ENCODE data around the gene SORBS1.

SORBS1 gene

DNA sequence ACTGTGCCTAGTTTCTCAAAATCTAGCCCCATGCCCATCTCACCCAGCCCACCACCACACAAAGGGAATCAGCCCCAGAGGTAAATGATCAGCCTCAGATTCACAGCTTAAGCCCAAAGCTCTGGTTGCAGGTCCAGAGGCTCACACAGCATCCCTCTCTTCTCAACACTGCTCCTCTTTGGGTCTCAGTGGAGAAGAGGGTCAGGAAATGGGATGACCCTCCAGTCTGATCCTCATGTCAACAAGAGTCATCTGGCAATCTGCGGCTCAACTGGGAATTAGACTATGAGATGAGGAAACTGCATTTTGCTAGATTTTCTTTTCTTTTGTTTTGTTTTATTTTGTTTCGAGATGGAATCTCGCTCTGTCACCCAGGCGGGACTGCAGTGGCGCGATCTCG, 144.2 kb downstream of the SORBS1 start:
- DNase-seq (ENCODE audit: low spot score): no peak
- peak overlapping the region; percentile 93 to 96 for H3K27ac ChIP-seq

GRCh38 chr10:95416270-95416669, 144.9 kb downstream of the SORBS1 start:
- Histone ChIP-seq H3K27ac (peak overlapping the region; percentile 93 to 96), H3K4me3 (peak overlapping the region; percentile 61)
- TF ChIP-seq, protein P1, sequence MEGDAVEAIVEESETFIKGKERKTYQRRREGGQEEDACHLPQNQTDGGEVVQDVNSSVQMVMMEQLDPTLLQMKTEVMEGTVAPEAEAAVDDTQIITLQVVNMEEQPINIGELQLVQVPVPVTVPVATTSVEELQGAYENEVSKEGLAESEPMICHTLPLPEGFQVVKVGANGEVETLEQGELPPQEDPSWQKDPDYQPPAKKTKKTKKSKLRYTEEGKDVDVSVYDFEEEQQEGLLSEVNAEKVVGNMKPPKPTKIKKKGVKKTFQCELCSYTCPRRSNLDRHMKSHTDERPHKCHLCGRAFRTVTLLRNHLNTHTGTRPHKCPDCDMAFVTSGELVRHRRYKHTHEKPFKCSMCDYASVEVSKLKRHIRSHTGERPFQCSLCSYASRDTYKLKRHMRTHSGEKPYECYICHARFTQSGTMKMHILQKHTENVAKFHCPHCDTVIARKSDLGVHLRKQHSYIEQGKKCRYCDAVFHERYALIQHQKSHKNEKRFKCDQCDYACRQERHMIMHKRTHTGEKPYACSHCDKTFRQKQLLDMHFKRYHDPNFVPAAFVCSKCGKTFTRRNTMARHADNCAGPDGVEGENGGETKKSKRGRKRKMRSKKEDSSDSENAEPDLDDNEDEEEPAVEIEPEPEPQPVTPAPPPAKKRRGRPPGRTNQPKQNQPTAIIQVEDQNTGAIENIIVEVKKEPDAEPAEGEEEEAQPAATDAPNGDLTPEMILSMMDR (IDR thresholded peaks at IDR 0.05): no peak
- DNase-seq (ENCODE audit: low spot score): no peak

More for the DNA sequence above, 144.2 kb downstream of the SORBS1 start:
- TF ChIP-seq, protein P1 (IDR thresholded peaks at IDR 0.05): no peak
- H3K4me3 ChIP-seq: no peak overlapping the region

DNA sequence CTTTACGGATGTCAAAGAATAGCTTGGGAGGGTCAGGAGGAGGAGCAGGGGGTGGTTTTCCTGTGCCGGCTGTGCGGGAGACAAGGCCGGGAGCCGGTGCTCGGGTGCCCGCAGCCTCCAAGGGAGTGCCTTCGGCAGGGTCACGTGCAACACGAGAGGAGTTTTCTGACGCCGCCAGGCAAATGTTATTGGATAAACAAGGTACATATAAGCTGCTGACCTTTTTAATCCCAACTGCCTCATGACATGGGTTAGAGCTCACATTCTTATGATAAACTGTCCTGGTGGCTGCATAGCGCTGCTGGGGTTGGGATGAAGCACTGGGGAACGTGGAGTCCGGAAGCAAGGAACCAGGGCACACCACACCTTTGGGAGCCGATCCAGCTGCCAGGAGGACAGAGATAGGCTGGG, 145.5 kb downstream of the SORBS1 start:
- TF ChIP-seq, protein P1 (IDR thresholded peaks at IDR 0.05): no peak
- Histone ChIP-seq H3K27ac (peak overlapping the region; percentile 93 to 96), H3K4me3 (peak overlapping the region; percentile 61)
- DNase-seq (ENCODE audit: low spot score): no peak

DNA sequence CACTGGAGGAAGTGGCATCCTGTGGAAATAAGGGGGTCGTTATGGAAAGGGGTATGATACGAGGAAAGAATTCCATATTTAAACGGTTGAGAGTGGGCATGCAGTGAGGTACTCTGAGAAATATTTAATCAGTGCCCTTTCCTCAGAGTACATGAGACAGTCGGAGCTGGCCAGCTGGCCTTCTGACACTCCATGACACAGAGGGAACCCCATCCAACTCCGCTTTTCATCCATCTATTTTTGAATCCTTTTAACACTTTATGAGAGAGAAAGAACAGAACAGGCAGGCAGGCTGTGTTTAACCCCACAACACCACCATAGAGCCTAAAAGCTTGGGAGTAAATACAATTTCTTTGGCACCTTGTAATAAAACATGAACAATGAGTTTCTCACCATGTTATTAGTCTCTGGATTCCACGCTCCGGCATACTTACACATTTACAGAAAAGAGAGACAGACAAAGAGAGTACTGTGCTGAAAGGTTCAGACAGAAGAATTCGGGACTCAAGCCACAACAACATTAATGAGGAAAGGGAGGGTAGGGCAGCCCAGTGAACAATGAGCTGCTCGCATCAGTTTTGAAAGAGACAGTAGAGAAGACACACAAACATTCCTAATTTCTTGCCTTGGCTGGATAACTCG, 146.2 kb downstream of the SORBS1 start:
- TF ChIP-seq, protein P1 (IDR thresholded peaks at IDR 0.05): no peak
- Histone ChIP-seq H3K27ac (peak overlapping the region; percentile 93 to 96), H3K4me3 (peak overlapping the region; percentile 61)
- no peak for DNase-seq (ENCODE audit: low spot score)

DNA sequence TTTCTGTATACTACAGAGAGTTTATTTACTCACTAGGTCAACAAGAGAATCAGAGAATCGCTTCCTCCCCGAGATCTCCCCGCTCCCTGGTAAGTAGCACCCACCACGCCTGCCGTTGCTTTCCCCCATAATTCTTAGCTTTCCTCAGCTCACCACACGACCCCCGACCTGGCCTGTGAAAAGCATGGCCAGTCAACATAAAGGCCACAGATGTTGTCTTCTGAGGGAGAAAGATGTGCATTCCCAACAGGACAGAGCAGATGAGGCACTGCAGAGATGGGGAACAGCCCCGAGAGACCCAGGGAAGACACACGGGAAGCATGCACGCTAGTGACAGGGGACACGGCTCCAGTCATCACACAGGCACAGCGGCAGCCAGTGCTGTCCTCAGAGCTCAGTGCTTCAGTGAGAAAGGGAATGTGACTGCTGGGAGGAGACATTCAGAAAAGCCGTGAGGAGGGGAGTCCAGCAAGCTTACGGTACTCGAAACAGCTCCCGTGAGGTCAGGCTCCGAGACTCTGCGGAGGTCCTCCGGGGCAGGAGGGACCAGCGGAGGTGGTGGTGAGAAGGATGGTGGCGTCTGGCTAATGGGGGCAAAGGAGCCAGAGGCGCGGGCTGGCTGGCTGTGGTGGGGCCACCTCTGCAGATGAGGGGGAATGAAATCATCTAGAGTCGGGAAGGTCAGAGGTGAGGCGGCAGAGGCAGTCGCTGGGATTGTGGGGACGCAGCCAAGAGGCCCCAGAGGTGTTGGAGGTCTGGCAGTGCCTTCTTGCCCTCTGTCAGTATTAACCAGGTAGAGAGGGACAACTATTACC, 146.9 kb downstream of the SORBS1 start:
- no peak for DNase-seq (ENCODE audit: low spot score)
- peak overlapping the region; percentile 61 for H3K4me3 ChIP-seq
- H3K27ac ChIP-seq: peak overlapping the region; percentile 93 to 96
- TF ChIP-seq, protein P1 (IDR thresholded peaks at IDR 0.05): no peak

DNA sequence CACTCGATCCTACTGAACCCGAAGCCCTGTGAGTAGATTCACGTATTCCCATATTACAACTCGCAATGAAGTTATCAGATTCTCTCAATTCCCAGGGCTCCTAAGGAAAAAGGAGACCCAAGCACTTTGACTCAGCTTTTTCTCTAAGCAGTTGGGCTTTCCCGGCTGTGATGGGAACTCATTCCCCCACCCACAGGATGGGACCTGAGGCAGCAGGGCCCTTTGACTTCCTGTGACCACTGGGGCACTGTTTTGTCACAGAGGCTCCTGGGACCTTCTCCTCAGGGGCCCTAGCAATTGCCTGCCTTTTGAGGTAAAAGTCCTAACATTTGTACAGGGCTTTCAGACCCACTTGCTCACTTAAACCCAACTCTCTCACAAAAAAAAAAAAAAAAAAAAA, 147.6 kb downstream of the SORBS1 start:
- H3K4me3 ChIP-seq: peak overlapping the region; percentile 16
- peak overlapping the region; percentile 93 to 96 for H3K27ac ChIP-seq
- TF ChIP-seq, protein P1 (IDR thresholded peaks at IDR 0.05): no peak
- no peak for DNase-seq (ENCODE audit: low spot score)

All from coronary artery (tissue), 2 donors.